ENCODE measurements around the gene GALNT14.

GALNT14 gene

DNA sequence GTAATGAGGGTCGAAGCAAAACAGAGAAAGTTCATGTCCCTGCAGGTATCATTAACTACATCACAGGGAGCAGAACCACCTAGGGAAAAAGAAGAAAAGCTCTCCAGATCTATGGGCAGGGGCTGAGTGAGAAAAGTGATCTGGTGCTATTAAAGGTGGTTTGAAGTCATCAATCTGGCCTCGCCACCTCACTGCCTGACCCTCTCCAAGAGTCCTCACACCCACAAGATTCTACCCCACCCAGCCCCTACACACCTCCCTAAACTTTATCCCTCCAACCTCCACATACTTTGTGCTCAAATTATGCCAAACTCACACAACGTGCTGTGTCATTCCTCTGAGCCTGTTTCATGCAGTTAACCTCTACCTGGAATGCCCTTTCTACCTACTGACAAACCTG lies 2.2 kb downstream of the GALNT14 start:
- WGBS (ENCODE audit: insufficient coverage, insufficient read length): no CpG with 5 or more reads among the region's 3 CpGs
- no peak overlapping the region for H3K4me3 ChIP-seq (ENCODE audit: low read length)

DNA sequence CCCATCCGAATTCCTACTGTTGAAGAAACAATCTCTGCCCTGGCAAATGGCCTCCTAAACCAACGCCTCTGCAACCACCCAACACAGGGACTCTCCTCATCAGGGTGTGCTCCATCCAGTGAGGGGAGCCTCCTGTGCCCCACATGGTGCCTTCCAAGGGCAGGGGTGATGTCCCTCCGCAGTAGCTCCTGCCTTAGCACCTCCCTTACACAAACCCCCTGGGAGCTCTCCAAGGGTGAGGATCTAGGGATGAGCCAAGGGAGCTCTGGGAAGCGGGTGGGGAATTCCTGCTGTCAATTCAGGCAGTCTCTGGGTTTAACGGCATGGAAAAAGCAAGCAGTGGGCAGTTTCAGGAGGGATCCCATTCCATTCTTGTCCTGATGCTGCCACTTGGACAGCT lies 3.8 kb downstream of the GALNT14 start:
- Histone ChIP-seq H3K27me3 (ENCODE audit: control insufficient read depth, insufficient read depth, low read length) (peaks cover 22% of the 10 kb centered on the region; the same call in 1 of the 2 replicates), H3K4me1 (ENCODE audit: control insufficient read depth, insufficient read depth, low read length) (peaks cover 11% of the 10 kb centered on the region)

More for the DNA sequence above, 2.2 kb downstream of the GALNT14 start:
- Histone ChIP-seq H3K36me3 (ENCODE audit: control insufficient read depth, insufficient read depth, low read length) (no peaks in the 10 kb centered on the region), H3K9me3 (ENCODE audit: control insufficient read depth, insufficient read depth, low read length) (no peaks in the 10 kb centered on the region), H3K4me1 (ENCODE audit: control insufficient read depth, insufficient read depth, low read length) (peaks cover 9% of the 10 kb centered on the region), H3K27ac (ENCODE audit: low read length) (no peak overlapping the region), H3K27me3 (ENCODE audit: control insufficient read depth, insufficient read depth, low read length) (peaks cover 26% of the 10 kb centered on the region; the same call in 1 of the 2 replicates)
- DNase-seq (ENCODE audit: low read depth, low spot score): no peak

DNA sequence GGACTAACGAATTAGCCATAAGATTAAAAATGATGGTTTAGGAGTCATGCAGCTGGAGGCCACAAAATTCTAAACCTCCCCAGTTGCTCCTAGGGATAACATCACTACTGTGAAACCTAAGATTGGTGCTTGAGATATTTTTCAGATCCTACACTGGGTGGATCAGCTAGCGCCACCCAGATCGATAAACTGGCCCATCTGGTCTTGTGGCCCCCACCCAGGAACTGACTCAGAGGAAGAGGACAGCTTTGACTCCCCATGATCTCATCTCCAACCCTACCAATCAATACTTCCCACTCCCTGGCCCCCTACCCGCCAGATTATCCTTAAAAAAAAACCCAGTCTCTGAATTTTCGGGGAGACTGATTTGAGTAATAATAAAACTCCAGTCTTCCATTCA lies 5.5 kb downstream of the GALNT14 start:
- WGBS (ENCODE audit: insufficient coverage, insufficient read length): no CpG with 5 or more reads among the region's 5 CpGs
- Histone ChIP-seq H3K36me3 (ENCODE audit: control insufficient read depth, insufficient read depth, low read length) (no peaks in the 10 kb centered on the region), H3K4me3 (ENCODE audit: low read length) (no peak overlapping the region), H3K9me3 (ENCODE audit: control insufficient read depth, insufficient read depth, low read length) (no peaks in the 10 kb centered on the region), H3K4me1 (ENCODE audit: control insufficient read depth, insufficient read depth, low read length) (peaks cover 13% of the 10 kb centered on the region), H3K27ac (ENCODE audit: low read length) (no peak overlapping the region), H3K27me3 (ENCODE audit: control insufficient read depth, insufficient read depth, low read length) (peaks cover 15% of the 10 kb centered on the region; the same call in 1 of the 2 replicates)
- no peak for DNase-seq (ENCODE audit: low read depth, low spot score)

More for the DNA sequence above, 3.8 kb downstream of the GALNT14 start:
- H3K9me3 ChIP-seq (ENCODE audit: control insufficient read depth, insufficient read depth, low read length): no peaks in the 10 kb centered on the region
- no peaks in the 10 kb centered on the region for H3K36me3 ChIP-seq (ENCODE audit: control insufficient read depth, insufficient read depth, low read length)
- no CpG with 5 or more reads among the region's 5 CpGs for WGBS (ENCODE audit: insufficient coverage, insufficient read length)
- H3K4me3 ChIP-seq (ENCODE audit: low read length): no peak overlapping the region
- no peak overlapping the region for H3K27ac ChIP-seq (ENCODE audit: low read length)
- DNase-seq (ENCODE audit: low read depth, low spot score): no peak

DNA sequence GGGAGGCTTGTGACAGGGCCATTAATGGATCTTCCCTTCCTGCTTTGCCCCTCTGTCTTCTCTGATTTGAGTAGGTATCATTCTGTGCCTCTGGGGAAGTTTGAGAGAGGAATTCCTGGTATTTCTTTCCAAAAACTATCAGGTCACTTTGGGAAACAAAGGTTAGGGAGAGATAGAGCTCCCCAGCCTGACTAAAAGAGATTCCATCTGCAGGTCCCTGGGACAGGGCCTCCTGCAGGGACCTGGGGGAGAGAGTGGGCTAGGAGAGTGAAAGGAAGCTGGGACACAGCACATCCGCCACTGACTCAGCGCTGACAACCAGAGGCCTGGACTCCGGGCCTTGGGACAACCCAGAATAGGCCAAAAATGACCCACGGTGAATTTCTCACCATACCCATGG lies 6.4 kb downstream of the GALNT14 start:
- peaks cover 8% of the 10 kb centered on the region; the same call in 1 of the 2 replicates for H3K27me3 ChIP-seq (ENCODE audit: control insufficient read depth, insufficient read depth, low read length)
- H3K4me3 ChIP-seq (ENCODE audit: low read length): no peak overlapping the region
- H3K27ac ChIP-seq (ENCODE audit: low read length): no peak overlapping the region
- H3K4me1 ChIP-seq (ENCODE audit: control insufficient read depth, insufficient read depth, low read length): peaks cover 13% of the 10 kb centered on the region
- no peaks in the 10 kb centered on the region for H3K9me3 ChIP-seq (ENCODE audit: control insufficient read depth, insufficient read depth, low read length)
- DNase-seq (ENCODE audit: low read depth, low spot score): no peak
- H3K36me3 ChIP-seq (ENCODE audit: control insufficient read depth, insufficient read depth, low read length): no peaks in the 10 kb centered on the region
- WGBS (ENCODE audit: insufficient coverage, insufficient read length): no CpG with 5 or more reads among the region's 4 CpGs

DNA sequence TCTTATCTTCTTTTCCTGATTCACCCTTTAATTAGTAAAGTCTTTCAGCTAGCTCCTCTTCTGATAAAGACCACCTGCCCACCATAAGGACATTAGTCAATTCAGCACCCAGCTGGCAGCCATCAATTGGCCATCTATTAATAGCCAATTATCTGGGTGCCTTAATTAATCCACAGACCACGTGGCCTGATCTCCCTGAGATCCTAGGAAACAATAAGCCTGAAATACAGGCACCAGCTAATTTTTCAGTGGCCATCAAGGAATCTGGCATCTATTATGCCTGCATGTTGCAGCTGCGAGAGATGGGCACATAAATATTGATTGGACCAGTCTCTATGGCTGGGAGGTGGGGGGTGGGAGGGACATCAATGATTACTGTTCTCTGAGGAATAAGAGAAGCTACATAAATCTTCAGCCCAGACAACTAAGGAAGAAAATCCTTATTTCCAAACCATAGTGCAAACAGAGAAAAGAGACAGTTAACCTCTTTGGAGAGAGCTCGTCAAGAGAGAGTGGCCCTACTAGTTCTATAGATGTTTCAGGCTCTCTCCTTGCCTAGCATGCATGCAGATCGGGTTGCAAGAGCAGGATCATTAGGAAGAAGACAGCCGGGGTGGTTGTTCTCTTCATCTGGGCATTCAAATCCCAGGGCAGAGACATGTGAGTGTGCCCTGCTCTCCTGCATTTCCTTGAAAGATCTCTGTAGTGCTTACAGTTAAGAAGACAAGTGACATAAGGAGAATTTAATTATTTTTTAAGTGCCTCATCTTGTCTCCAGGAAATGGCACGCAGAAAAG lies 8.7 kb downstream of the GALNT14 start:
- no peak overlapping the region for H3K27ac ChIP-seq (ENCODE audit: low read length)
- H3K27me3 ChIP-seq (ENCODE audit: control insufficient read depth, insufficient read depth, low read length): no peaks in the 10 kb centered on the region
- H3K4me3 ChIP-seq (ENCODE audit: low read length): no peak overlapping the region
- no peak for DNase-seq (ENCODE audit: low read depth, low spot score)
- H3K4me1 ChIP-seq (ENCODE audit: control insufficient read depth, insufficient read depth, low read length): peaks cover 11% of the 10 kb centered on the region
- no CpG with 5 or more reads among the region's 6 CpGs for WGBS (ENCODE audit: insufficient coverage, insufficient read length)
- no peaks in the 10 kb centered on the region for H3K9me3 ChIP-seq (ENCODE audit: control insufficient read depth, insufficient read depth, low read length)
- no peaks in the 10 kb centered on the region for H3K36me3 ChIP-seq (ENCODE audit: control insufficient read depth, insufficient read depth, low read length)

DNA sequence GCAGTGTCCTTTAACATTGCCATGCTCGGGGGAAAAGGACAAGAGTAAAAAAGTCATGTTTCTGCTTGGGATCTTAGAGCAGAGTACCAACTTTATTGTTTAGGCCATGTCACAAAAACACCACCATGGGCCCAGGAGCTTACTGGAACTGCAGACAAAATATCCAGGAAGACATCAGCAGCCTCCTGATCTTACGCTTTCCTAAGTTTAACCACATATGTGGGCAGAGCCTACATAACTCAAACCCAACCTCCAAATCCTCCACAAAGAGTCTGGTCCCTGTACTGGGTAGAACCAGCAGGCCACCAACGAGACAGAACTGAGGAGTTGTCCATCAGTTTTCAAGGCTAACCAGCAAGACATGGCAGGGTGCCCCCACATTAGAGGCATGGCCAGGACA lies 10.3 kb downstream of the GALNT14 start:
- Histone ChIP-seq H3K36me3 (ENCODE audit: control insufficient read depth, insufficient read depth, low read length) (no peaks in the 10 kb centered on the region), H3K4me3 (ENCODE audit: low read length) (no peak overlapping the region), H3K4me1 (ENCODE audit: control insufficient read depth, insufficient read depth, low read length) (peaks cover 11% of the 10 kb centered on the region), H3K27ac (ENCODE audit: low read length) (no peak overlapping the region), H3K9me3 (ENCODE audit: control insufficient read depth, insufficient read depth, low read length) (no peaks in the 10 kb centered on the region), H3K27me3 (ENCODE audit: control insufficient read depth, insufficient read depth, low read length) (no peaks in the 10 kb centered on the region)
- no peak for DNase-seq (ENCODE audit: low read depth, low spot score)
- no CpG with 5 or more reads among the region's 3 CpGs for WGBS (ENCODE audit: insufficient coverage, insufficient read length)

DNA sequence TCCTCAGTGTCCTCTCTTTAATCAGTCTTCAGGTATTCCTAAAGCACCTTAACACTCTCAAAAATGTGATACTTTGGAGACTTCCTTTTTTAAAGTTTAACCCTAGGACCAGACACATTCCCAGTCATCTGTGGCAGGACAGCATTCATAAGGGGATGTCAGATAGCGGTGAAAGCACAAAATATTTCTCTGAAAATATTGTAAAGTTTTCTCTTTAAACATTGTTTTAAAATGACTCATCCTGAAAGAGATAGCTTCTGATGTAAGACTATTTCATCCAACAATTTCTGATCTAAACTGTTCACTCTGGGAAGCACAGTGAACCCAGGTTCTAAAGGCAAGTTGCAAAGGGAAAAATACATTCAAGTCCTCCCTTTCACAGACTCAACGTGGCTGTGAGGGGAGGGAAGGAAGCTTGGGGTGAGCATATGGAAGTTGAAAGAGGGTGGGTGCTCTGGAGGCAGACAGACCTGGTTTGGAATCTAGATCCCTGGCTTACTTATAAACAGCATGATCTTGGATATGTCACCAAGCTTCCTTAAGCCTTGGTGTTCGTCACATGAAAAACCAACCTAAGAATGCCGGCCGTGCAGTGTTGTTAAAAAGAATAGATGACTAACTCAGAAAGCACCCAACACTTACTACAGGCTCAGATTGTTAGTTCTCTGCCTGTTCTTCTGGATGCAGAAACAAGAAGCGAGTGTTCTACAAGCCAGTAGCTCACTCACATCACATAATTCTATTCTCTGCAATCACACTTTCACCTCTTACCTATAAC lies 12.1 kb downstream of the GALNT14 start:
- no peak overlapping the region for H3K4me3 ChIP-seq (ENCODE audit: low read length)
- no peak for DNase-seq (ENCODE audit: low read depth, low spot score)
- peaks cover 3% of the 10 kb centered on the region for H3K4me1 ChIP-seq (ENCODE audit: control insufficient read depth, insufficient read depth, low read length)
- no peaks in the 10 kb centered on the region for H3K36me3 ChIP-seq (ENCODE audit: control insufficient read depth, insufficient read depth, low read length)
- H3K9me3 ChIP-seq (ENCODE audit: control insufficient read depth, insufficient read depth, low read length): no peaks in the 10 kb centered on the region
- no peaks in the 10 kb centered on the region for H3K27me3 ChIP-seq (ENCODE audit: control insufficient read depth, insufficient read depth, low read length)
- WGBS (ENCODE audit: insufficient coverage, insufficient read length): no CpG with 5 or more reads among the region's 6 CpGs
- no peak overlapping the region for H3K27ac ChIP-seq (ENCODE audit: low read length)

DNA sequence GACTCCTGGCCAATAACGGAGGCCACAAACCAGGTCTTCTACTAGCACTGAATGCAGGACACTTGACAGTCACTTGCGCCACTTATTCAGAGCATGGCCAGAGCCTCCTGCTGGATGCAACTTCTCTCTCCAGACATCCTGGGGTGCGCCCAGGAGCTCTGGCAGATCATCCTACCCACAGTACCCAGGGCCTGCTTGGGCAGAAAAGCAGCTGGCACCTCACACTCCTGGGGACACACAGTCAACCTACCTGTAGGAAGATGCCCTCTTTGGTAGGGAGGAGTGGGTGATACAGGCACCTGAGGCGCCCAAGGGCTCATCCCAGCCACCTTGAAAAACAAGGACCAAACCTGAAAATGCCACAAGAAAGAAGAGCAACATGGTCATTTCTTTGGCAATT lies 13.3 kb downstream of the GALNT14 start:
- no peak for DNase-seq (ENCODE audit: low read depth, low spot score)
- H3K9me3 ChIP-seq (ENCODE audit: control insufficient read depth, insufficient read depth, low read length): no peaks in the 10 kb centered on the region
- no peak overlapping the region for H3K27ac ChIP-seq (ENCODE audit: low read length)
- no peaks in the 10 kb centered on the region for H3K27me3 ChIP-seq (ENCODE audit: control insufficient read depth, insufficient read depth, low read length)
- no CpG with 5 or more reads among the region's 4 CpGs for whole genome bisulfite sequencing (ENCODE audit: insufficient coverage, insufficient read length)
- H3K36me3 ChIP-seq (ENCODE audit: control insufficient read depth, insufficient read depth, low read length): no peaks in the 10 kb centered on the region
- no peak overlapping the region for H3K4me3 ChIP-seq (ENCODE audit: low read length)
- H3K4me1 ChIP-seq (ENCODE audit: control insufficient read depth, insufficient read depth, low read length): peaks cover 3% of the 10 kb centered on the region; the same call in 1 of the 2 replicates

DNA sequence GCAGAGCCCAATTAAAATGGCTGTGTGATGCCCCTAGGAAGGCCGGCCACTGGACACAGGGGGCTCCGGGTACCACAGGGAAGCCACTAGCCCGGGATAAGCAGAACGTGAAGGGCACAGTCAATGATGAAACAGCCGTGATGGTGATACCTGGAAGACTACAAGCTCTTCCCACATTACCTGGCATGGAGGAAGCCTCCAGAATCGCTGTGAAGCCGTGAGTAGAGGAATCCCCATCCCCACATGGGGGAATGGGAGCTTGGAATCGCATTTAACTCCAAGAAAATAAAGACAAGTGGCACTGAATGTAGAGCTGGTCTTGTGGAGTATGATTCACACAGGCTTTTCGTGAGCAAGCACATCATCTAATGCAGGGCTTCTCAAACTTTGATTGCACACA lies 16.1 kb downstream of the GALNT14 start:
- Histone ChIP-seq H3K36me3 (ENCODE audit: control insufficient read depth, insufficient read depth, low read length) (no peaks in the 10 kb centered on the region), H3K9me3 (ENCODE audit: control insufficient read depth, insufficient read depth, low read length) (no peaks in the 10 kb centered on the region), H3K27ac (ENCODE audit: low read length) (no peak overlapping the region), H3K4me1 (ENCODE audit: control insufficient read depth, insufficient read depth, low read length) (no peaks in the 10 kb centered on the region), H3K4me3 (ENCODE audit: low read length) (no peak overlapping the region), H3K27me3 (ENCODE audit: control insufficient read depth, insufficient read depth, low read length) (no peaks in the 10 kb centered on the region)
- no CpG with 5 or more reads among the region's 9 CpGs for WGBS (ENCODE audit: insufficient coverage, insufficient read length)
- no peak for DNase-seq (ENCODE audit: low read depth, low spot score)

DNA sequence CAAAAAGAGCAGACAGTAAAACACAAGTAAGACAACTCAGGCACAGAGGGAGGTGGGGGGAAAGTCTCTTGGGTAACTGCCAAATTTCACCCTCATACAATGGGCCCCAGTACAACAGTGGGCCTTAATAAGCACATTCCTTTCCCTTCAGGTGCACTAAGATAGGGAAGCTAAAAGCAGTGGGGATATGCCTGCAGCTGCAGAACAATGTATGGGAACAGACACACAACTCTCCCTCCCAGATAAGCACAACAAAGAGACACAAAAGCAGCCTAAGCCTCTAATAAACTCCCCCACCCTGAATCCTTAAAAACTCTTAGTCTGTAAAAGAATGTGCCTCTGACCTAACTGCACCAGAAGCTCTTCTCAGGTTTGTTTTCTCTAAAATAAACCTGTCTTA lies 24.5 kb downstream of the GALNT14 start:
- Histone ChIP-seq H3K4me3 (ENCODE audit: low read length) (no peak overlapping the region), H3K4me1 (ENCODE audit: control insufficient read depth, insufficient read depth, low read length) (no peaks in the 10 kb centered on the region), H3K36me3 (ENCODE audit: control insufficient read depth, insufficient read depth, low read length) (no peaks in the 10 kb centered on the region), H3K27me3 (ENCODE audit: control insufficient read depth, insufficient read depth, low read length) (no peaks in the 10 kb centered on the region), H3K9me3 (ENCODE audit: control insufficient read depth, insufficient read depth, low read length) (no peaks in the 10 kb centered on the region), H3K27ac (ENCODE audit: low read length) (no peak overlapping the region)
- no peak for DNase-seq (ENCODE audit: low read depth, low spot score)

Data from iPS DF 6.9 (cell line).